Endothelial cell of umbilical vein (primary cell): ENCODE data around the gene NES. TPM values are rescaled to one million over a fixed set of nuclear protein-coding genes. Genes with fewer than 3 reads are reported as not detected.

ENCODE experiments used
- BruUV-seq: library from RNA; stranded (reverse); fragments of 400-500 nt; replicated peaks from 2 replicates; lab custom pipeline; 2021; lab: Mats Ljungman, UMichigan
- CTCF ChIA-PET: fragments of 300-600, 350-600 bp; sonication (Branson Sonifier 250); formaldehyde crosslinking; loops from one replicate; lab custom pipeline; 2021; ENCODE audit warnings: antibody characterized with exemption, inconsistent platforms; lab: Charles Lee
- POLR2A ChIA-PET: fragments of 300-600, 350-600 bp; sonication (Branson Sonifier 250); formaldehyde crosslinking; loops from one replicate; lab custom pipeline; 2021; ENCODE audit warnings: antibody characterized with exemption, inconsistent platforms; lab: Charles Lee
- DNase-seq: peaks from one replicate; pipeline ENCODE4 v3.0.0-alpha.2; 2011; ENCODE audit warnings: low read depth, low spot score
- FAIRE-seq: peaks from 2 replicates; lab custom pipeline; 2011; peaks lifted over from hg19 to GRCh38; lab: Jason Lieb, UNC
- H2AFZ ChIP-seq: 2 replicates; pipeline ENCODE4 v1.6.0; 2012; ENCODE audit warnings: low read depth, low read length, control low read depth, inconsistent platforms
- H3K27ac ChIP-seq: 2 replicates; pipeline ENCODE4 v1.5.1; 2011; ENCODE audit warnings: low read depth, mild to moderate bottlenecking, control low read depth, low read length, moderate library complexity; ENCODE audit not compliant: insufficient read depth
- H3K27me3 ChIP-seq, 2 experiments: 2 replicates each; pipeline versions ENCODE4 v1.6.0 to v1.6.1; 2011; ENCODE audit warnings: low read length in 2 of 2, mixed read lengths in 1 of 2; ENCODE audit not compliant: control insufficient read depth in 2 of 2, insufficient read depth in 2 of 2
- H3K36me3 ChIP-seq, 2 experiments: 2 replicates in 1 of 2; 3 replicates in 1 of 2; pipeline ENCODE4 v1.5.1; 2011; ENCODE audit warnings: low read length in 2 of 2, mild to moderate bottlenecking in 1 of 2, moderate library complexity in 1 of 2; ENCODE audit not compliant: control insufficient read depth in 2 of 2, insufficient read depth in 2 of 2; ENCODE audit errors: extremely low read depth in 1 of 2
- H3K4me1 ChIP-seq: 3 replicates; pipeline ENCODE4 v1.5.1; 2011; ENCODE audit warnings: mild to moderate bottlenecking, low read length; ENCODE audit not compliant: control insufficient read depth, insufficient read depth; ENCODE audit errors: extremely low read depth
- H3K4me2 ChIP-seq: 2 replicates; pipeline ENCODE4 v1.6.1; 2011; ENCODE audit warnings: low read length, control low read depth, mixed read lengths; ENCODE audit not compliant: insufficient read depth
- H3K4me3 ChIP-seq, 3 experiments: fragments of 200-600 bp in 1 of 3; sonication (generic), shearing (Covaris generic) in 1 of 3; replicated peaks in 1 of 3; 2 replicates each; pipeline ENCODE4 v1.5.1; 2011 to 2016; ENCODE audit warnings: control low read depth in 3 of 3, low read length in 3 of 3, mild to moderate bottlenecking in 2 of 3, inconsistent platforms in 1 of 3, low read depth in 1 of 3, moderate library complexity in 1 of 3; ENCODE audit not compliant: insufficient read depth in 1 of 3
- H3K79me2 ChIP-seq: 2 replicates; pipeline ENCODE4 v1.6.0; 2012; ENCODE audit warnings: low read length, inconsistent platforms; ENCODE audit not compliant: control insufficient read depth, insufficient read depth
- H3K9ac ChIP-seq: replicated peaks from 2 replicates; pipeline ENCODE3; 2011; ENCODE audit warnings: low read length, control low read depth; ENCODE audit not compliant: insufficient read depth; ENCODE audit errors: extremely low read depth
- H3K9me1 ChIP-seq: replicated peaks from 3 replicates; pipeline ENCODE4 v1.6.0; 2011; ENCODE audit warnings: mild to moderate bottlenecking, low read length; ENCODE audit not compliant: control insufficient read depth, insufficient read depth; ENCODE audit errors: extremely low read depth
- H3K9me3 ChIP-seq: replicated peaks from 2 replicates; pipeline ENCODE4 v1.5.1; 2012; ENCODE audit warnings: low read length, inconsistent platforms; ENCODE audit not compliant: control insufficient read depth, insufficient read depth
- H4K20me1 ChIP-seq: replicated peaks from 2 replicates; pipeline ENCODE3; 2011; ENCODE audit warnings: mild to moderate bottlenecking, low read length; ENCODE audit not compliant: control insufficient read depth, insufficient read depth; ENCODE audit errors: extremely low read depth
- EZH2 ChIP-seq: IDR thresholded peaks from 2 replicates; pipeline ENCODE4 v1.6.1; 2012; ENCODE audit warnings: borderline replicate concordance, low read depth, mild to moderate bottlenecking, moderate library complexity, low read length, inconsistent platforms; ENCODE audit not compliant: severe bottlenecking
- GATA2 ChIP-seq: IDR thresholded peaks from 2 replicates; pipeline ENCODE4 v1.7.0; 2011; ENCODE audit warnings: low read depth, mild to moderate bottlenecking, moderate library complexity, mixed read lengths, low read length; ENCODE audit not compliant: insufficient read length, insufficient read depth
- JUN ChIP-seq: IDR thresholded peaks from 2 replicates; pipeline ENCODE4 v1.6.1; 2011; ENCODE audit warnings: borderline replicate concordance, low read depth; ENCODE audit not compliant: insufficient read length, insufficient read depth
- MYC ChIP-seq: IDR thresholded peaks from one replicate; pipeline ENCODE4 v1.6.1; 2011; ENCODE audit warnings: mild to moderate bottlenecking, low read depth, low read length
- POLR2A ChIP-seq: IDR thresholded peaks from 2 replicates; pipeline ENCODE4 v1.6.1; 2012; ENCODE audit warnings: low read depth, mild to moderate bottlenecking, control low read depth, low read length
- POLR2AphosphoS5 ChIP-seq: IDR thresholded peaks from 2 replicates; pipeline ENCODE4 v1.6.1; 2012; ENCODE audit warnings: low read depth, mild to moderate bottlenecking, control low read depth, low read length, moderate library complexity; ENCODE audit not compliant: insufficient read depth
- dilution Hi-C: fragments of 300-500 bp; cut with MboI; formaldehyde crosslinking; loops from one replicate; pipeline ENCODE4 v1.15.0; 2019; ENCODE audit warnings: low sequenced_read_pairs; ENCODE audit not compliant: extremely low pct_ligation_motif_present
- intact Hi-C: fragments of 100-400 bp; cut with micrococcal nuclease; formaldehyde crosslinking; loops from one replicate; pipeline ENCODE4 v1.10.0; 2022
- polyA plus RNA-seq, 4 experiments: library from polyadenylated mRNA; depleted of rRNA in 3 of 4; stranded (reverse) in 3 of 4; unstranded in 1 of 4; fragments of >200 nt; gene quantifications; 2 replicates each; pipeline versions ENCODE4 v1.2.1 to v1.2.3, GENCODE V29; 2011 to 2012; ENCODE audit warnings: missing spikeins in 1 of 4
- total RNA-seq: library from RNA; stranded (reverse); gene quantifications from 2 replicates; pipeline ENCODE4 v1.2.3, GENCODE V29; 2021
- TF ChIP-seq, protein P1 (sequence below): IDR thresholded peaks from 2 replicates; pipeline ENCODE4 v1.6.1; 2011; ENCODE audit not compliant: insufficient read depth, insufficient read length
- TF ChIP-seq, protein P2 (sequence below), 2 donors: IDR thresholded peaks; 1 replicate in 1 of 2; 2 replicates in 1 of 2; pipeline ENCODE4 v1.5.1; 2011; ENCODE audit warnings: low read length in 2 of 2, mild to moderate bottlenecking in 2 of 2, moderate library complexity in 2 of 2, control low read depth in 1 of 2, inconsistent platforms in 1 of 2, low read depth in 1 of 2; ENCODE audit not compliant: insufficient read depth in 1 of 2; ENCODE audit errors: extremely low read depth in 1 of 2

The NES gene
- total and polyA plus RNA-seq, 2 donors (not counting 3 experiments of a cell fraction or from before 2014, with no cell fraction given): 19.4 to 274 TPM

DNA sequence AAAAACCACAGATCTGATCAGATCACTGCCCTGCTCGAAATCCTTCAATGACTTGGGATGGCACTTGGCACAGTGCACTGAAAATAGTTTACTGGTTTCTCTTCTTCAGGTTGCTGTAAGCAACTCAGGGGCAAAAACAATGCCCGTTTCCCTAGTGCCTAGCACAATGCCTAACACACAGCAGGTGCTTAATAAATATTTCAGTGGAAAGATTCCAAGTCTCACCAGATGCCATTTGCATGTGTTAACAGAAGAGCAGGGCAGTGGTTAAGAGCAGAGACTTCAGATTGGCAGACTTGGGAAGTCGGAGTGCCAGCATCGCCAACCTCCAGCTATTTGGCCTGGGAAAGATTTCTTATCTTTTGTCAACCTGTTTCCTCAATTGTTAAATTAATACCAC is 40.1 kb upstream of the NES start:
- POLR2A ChIA-PET: no interaction called here
- no peaks in the 10 kb centered on the region for H3K4me1 ChIP-seq
- no peak overlapping the region for H2AFZ ChIP-seq
- no peak for TF ChIP-seq EZH2
- H4K20me1 ChIP-seq: no peaks in the 10 kb centered on the region
- H3K79me2 ChIP-seq: no peaks in the 10 kb centered on the region
- no peak overlapping the region for H3K4me3 ChIP-seq
- CTCF ChIA-PET: interaction anchor here (8.2 to 11.2 kb wide), 2 partner anchors 9 to 27 kb away, joined by 82 to 138 read pairs; no protein-coding TSS in a partner anchor
- no peaks in the 10 kb centered on the region for H3K9me3 ChIP-seq
- no TSS peak for BruUV-seq
- no peaks in the 10 kb centered on the region for H3K27me3 ChIP-seq
- H3K27ac ChIP-seq: no peak overlapping the region
- intact Hi-C loops: no loop called here
- FAIRE-seq: no peak
- no peak overlapping the region for H3K4me2 ChIP-seq
- dilution Hi-C loops: no loop called here
- DNase-seq: peak; percentile 21
- H3K36me3 ChIP-seq: peaks cover 0 to 5% of the 10 kb centered on the region in 2 experiments
- H3K9me1 ChIP-seq: no peaks in the 10 kb centered on the region
- H3K9ac ChIP-seq: no peak overlapping the region

DNA sequence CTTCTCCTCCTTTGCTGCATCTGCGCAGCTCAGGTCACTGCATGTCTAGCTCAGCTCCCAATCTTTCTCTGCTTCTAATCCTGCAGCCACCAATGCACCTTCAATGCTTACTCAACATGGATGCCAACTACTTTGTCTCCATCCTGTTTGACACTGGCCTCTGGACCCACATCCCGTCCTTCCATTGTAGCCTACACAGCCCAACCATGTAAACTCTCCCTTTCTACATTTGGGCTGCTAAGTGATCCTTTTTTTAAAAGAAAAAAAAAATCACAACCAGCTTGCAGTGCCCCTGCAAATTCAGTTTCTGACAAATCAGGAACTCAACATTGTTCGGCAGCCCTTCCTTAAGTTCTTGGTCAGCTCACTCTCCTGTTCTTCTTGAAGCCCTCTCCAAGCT is 37.6 kb upstream of the NES start:
- H3K36me3 ChIP-seq: no peaks in the 10 kb centered on the region
- TF ChIP-seq JUN (no peak), MYC (no peak), POLR2A (no peak), EZH2 (no peak), POLR2AphosphoS5 (no peak), GATA2 (no peak)
- TF ChIP-seq, protein P1, sequence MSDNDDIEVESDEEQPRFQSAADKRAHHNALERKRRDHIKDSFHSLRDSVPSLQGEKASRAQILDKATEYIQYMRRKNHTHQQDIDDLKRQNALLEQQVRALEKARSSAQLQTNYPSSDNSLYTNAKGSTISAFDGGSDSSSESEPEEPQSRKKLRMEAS: no peak
- TF ChIP-seq, protein P2, sequence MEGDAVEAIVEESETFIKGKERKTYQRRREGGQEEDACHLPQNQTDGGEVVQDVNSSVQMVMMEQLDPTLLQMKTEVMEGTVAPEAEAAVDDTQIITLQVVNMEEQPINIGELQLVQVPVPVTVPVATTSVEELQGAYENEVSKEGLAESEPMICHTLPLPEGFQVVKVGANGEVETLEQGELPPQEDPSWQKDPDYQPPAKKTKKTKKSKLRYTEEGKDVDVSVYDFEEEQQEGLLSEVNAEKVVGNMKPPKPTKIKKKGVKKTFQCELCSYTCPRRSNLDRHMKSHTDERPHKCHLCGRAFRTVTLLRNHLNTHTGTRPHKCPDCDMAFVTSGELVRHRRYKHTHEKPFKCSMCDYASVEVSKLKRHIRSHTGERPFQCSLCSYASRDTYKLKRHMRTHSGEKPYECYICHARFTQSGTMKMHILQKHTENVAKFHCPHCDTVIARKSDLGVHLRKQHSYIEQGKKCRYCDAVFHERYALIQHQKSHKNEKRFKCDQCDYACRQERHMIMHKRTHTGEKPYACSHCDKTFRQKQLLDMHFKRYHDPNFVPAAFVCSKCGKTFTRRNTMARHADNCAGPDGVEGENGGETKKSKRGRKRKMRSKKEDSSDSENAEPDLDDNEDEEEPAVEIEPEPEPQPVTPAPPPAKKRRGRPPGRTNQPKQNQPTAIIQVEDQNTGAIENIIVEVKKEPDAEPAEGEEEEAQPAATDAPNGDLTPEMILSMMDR (IDR thresholded peaks at IDR 0.05; ENCODE audit: extremely low read depth in 1 of 2, insufficient read depth in 1 of 2, low read depth in 1 of 2, low read length in 2 of 2): no peak
- H3K9me1 ChIP-seq: no peaks in the 10 kb centered on the region
- ChIA-PET POLR2A (no interaction called here), CTCF (interaction anchor here (2.0 to 11.2 kb wide), 3 partner anchors 9 to 24 kb away, joined by 11 to 138 read pairs (median 82); partner anchors contain the start of gene CRABP2)
- H3K4me1 ChIP-seq: no peaks in the 10 kb centered on the region
- H3K27me3 ChIP-seq: no peaks in the 10 kb centered on the region
- dilution Hi-C loops (no loop called here), intact Hi-C loops (no loop called here)
- H3K4me3 ChIP-seq: no peak overlapping the region
- DNase-seq: no peak
- H3K27ac ChIP-seq: no peak overlapping the region
- H3K79me2 ChIP-seq: no peaks in the 10 kb centered on the region
- no peak overlapping the region for H2AFZ ChIP-seq
- BruUV-seq: no TSS peak
- no peaks in the 10 kb centered on the region for H3K9me3 ChIP-seq
- H4K20me1 ChIP-seq: no peaks in the 10 kb centered on the region
- H3K9ac ChIP-seq: no peak overlapping the region
- no peak for FAIRE-seq
- no peak overlapping the region for H3K4me2 ChIP-seq
